Testis (tissue), 3 donors: ENCODE results near the gene DFFA. TPM values are rescaled to one million over a fixed set of nuclear protein-coding genes. Genes with fewer than 3 reads are reported as not detected.
A peak's percentile ranks its signal among the peaks of the same experiment; 100 is the strongest.

Experiments
- DNase-seq: peaks from one replicate; pipeline ENCODE4 v3.0.0-alpha.2; 2019
- H3K27ac ChIP-seq, 2 donors: fragments of 200-600 bp; sonication (generic); one replicate each; pipeline ENCODE4 v1.5.1; 2019
- H3K27me3 ChIP-seq: fragments of 200-600 bp; sonication (generic); one replicate; pipeline ENCODE4 v1.5.1; 2019
- H3K36me3 ChIP-seq: fragments of 200-600 bp; sonication (generic); one replicate; pipeline ENCODE4 v1.5.1; 2017; ENCODE audit warnings: low read depth; ENCODE audit errors: missing control alignments
- H3K4me1 ChIP-seq: fragments of 200-600 bp; sonication (generic); one replicate; pipeline ENCODE4 v1.5.1; 2019
- H3K4me3 ChIP-seq, 2 donors: fragments of 200-600 bp; sonication (generic); one replicate each; pipeline ENCODE4 v1.5.1; 2017 to 2019
- H3K9me3 ChIP-seq: fragments of 200-600 bp; sonication (generic); one replicate; pipeline ENCODE4 v1.5.1; 2017
- CTCF ChIP-seq, 3 experiments: fragments of 450-650 bp in 2 of 3; fragments of 200-600 bp in 1 of 3; sonication (generic) in 1 of 3; IDR thresholded peaks; one replicate each; pipeline ENCODE4 v1.5.1; 2016 to 2019; ENCODE audit warnings: antibody characterized with exemption in 3 of 3, mild to moderate bottlenecking in 2 of 3, moderate library complexity in 1 of 3
- POLR2A ChIP-seq: fragments of 450-650 bp; IDR thresholded peaks from one replicate; pipeline ENCODE4 v1.6.1; 2017; ENCODE audit warnings: antibody characterized with exemption, mild to moderate bottlenecking, moderate library complexity
- WGBS, 2 donors: methylation state at CpG; one replicate each; pipeline ENCODE4 v1.1.5; 2018; 5-methylcytosine and 5-hydroxymethylcytosine counted together
- intact Hi-C: fragments of 100-400 bp; cut with DNase I; formaldehyde crosslinking; loops from one replicate; pipeline ENCODE4 v1.15.1; 2023; ENCODE audit warnings: low total_unique reads
- polyA plus RNA-seq: library from polyadenylated mRNA; stranded (reverse); fragments of 350-450 nt; fragmentation: Illumina TruSeq; extraction: RNeasy Lipid Tissue Mini Kit (QIAGEN cat#74804); gene quantifications from one replicate; pipeline ENCODE4 v1.2.3, GENCODE V29; 2014; ENCODE audit warnings: low read depth, low replicate concordance; ENCODE audit not compliant: insufficient read depth
- total RNA-seq, 2 donors: library from RNA; depleted of rRNA; stranded (reverse); fragments of >200 nt; gene quantifications; one replicate each; pipeline ENCODE4 v1.2.3, GENCODE V29; 2016

DFFA gene
- total and polyA plus RNA-seq, 3 donors from 2014 or later, result 27.3 to 34.9 (median 31.1) TPM

DNA sequence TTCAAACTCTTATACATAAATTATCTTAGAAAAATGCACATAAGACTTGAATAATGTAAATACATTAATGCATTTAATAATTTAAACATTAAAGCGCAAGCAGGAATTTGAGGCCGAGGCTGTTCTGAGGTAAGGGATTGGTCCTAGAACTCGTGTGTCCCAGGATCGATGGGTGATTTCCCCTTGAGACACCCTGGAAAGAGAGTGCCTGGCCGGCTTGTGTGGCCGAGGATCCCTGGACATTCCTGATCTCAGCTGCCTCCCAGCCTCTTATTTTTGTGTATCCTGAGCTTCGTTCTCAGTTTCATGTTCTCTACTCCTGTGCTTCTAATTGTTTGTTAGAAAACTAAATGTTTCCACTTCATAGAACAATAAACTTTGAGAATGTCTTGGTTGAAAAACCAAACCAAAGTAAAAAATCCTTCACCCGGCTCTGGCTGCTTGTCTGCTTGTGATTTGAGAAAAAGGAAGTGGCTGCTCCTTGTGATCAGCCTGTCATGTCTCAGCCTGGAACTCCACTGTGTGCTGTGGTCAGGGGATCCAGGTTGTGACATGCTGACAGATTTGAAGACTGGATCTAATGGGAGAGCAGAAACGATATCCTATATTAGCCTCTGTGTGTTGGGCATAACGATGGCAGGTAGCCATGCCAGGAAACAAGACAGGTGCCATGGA is 43.1 kb upstream of the DFFA start:
- TF ChIP-seq CTCF (IDR thresholded peaks at IDR 0.05) (no peak), POLR2A (no peak)
- Histone ChIP-seq H3K4me1 (peaks cover 6% of the 10 kb centered on the region), H3K27me3 (no peaks in the 10 kb centered on the region), H3K36me3 (no peaks in the 10 kb centered on the region), H3K9me3 (no peaks in the 10 kb centered on the region), H3K4me3 (no peak overlapping the region), H3K27ac (no peak overlapping the region)
- WGBS, 2 donors, result 72 to 81% methylated on average over 10 of the region's 10 CpGs
- intact Hi-C loops, result no loop called here
- no peak for DNase-seq

DNA sequence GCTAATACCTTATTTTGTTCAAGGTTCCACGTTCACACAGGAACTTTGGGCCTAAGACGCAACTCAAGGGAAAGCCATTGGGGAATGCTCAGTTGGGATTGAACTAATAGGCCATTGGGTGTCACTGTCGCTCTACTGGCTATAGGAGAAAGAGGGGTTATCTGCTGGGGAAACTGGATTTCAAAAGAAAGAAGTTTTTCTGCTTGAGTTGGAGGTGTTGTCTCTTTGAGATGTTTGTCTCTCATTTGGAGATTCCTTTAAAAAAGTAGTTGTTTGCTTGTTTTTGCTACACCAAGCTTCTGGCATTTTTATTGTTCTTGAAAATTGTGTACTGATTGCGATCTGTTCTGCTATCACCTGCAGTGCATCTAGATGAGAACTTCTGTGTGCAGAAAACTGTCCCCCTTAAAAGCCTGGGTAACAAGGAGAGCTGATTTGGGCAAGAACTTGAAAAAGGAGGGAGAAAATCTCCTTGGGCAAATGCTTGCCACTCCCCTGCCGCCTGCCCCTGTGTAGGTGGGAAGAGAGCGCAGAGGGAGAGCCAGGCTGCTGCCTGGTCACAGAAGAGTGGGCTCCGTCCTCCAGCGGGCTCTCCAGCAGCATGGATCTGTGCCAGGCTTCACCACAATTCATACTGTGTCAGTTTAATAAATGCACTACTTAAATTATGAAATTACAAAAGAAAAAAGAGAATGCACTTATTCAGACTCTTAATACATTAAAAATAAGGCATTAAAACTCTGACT is 42.3 kb upstream of the DFFA start:
- Histone ChIP-seq H3K36me3 (no peaks in the 10 kb centered on the region), H3K9me3 (no peaks in the 10 kb centered on the region), H3K4me1 (peaks cover 6% of the 10 kb centered on the region), H3K4me3 (no peak overlapping the region), H3K27ac (no peak overlapping the region), H3K27me3 (no peaks in the 10 kb centered on the region)
- DNase-seq, result no peak
- TF ChIP-seq CTCF (IDR thresholded peaks at IDR 0.05) (peak in 1 of 3 experiments; percentile 22), POLR2A (no peak)
- intact Hi-C loops, result no loop called here
- 82 to 83% methylated on average over 8 of the region's 8 CpGs for WGBS, 2 donors

DNA sequence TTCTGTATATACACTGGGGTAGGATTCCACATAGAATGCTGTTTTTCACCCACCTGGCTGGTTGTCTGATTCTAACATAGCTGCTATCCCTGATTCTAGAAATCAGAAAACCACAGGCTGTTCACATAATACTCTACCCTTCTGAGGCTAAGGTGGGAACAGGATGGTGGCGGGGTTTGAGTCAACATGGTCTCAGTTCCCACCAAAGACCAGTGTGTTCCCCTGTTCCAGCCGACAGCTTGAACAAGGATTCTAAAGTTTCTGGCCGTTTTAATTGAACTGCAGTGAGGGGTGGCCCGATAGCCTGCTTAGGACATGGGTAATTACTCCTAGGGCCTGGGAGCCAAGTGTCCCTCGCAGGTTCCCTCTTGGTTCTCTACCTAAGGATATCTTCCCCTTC is 40.9 kb upstream of the DFFA start:
- no peaks in the 10 kb centered on the region for H3K36me3 ChIP-seq
- no peak overlapping the region for H3K27ac ChIP-seq
- WGBS, 2 donors, result 87 to 91% methylated on average over 5 of the region's 5 CpGs
- H3K9me3 ChIP-seq, result no peaks in the 10 kb centered on the region
- DNase-seq, result no peak
- no peak for TF ChIP-seq CTCF (IDR thresholded peaks at IDR 0.05)
- TF ChIP-seq POLR2A, result no peak
- no peaks in the 10 kb centered on the region for H3K4me1 ChIP-seq
- intact Hi-C loops, result no loop called here
- no peak overlapping the region for H3K4me3 ChIP-seq
- H3K27me3 ChIP-seq, result no peaks in the 10 kb centered on the region

DNA sequence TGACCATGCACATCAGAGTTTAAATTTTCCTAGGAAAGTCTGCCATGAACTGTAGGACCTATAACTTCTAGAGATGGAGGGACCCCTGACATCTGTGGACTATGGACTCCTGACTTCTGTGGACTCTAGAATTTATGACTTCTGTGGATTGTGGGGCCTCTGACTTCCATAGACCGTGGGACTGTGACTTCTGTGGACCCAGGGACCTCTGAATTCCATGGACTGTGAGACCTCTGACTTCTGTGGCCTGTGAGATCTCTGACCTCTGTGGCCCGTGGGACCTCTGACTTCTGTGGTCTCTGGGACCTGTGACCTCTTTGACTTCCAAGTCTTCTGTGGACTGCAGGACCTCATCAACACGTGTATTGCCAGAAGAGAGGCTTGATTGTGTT is 39.2 kb upstream of the DFFA start:
- Histone ChIP-seq H3K4me3 (no peak overlapping the region), H3K27me3 (no peaks in the 10 kb centered on the region), H3K27ac (no peak overlapping the region), H3K36me3 (no peaks in the 10 kb centered on the region), H3K4me1 (no peaks in the 10 kb centered on the region), H3K9me3 (no peaks in the 10 kb centered on the region)
- TF ChIP-seq CTCF (IDR thresholded peaks at IDR 0.05) (no peak), POLR2A (no peak)
- no peak for DNase-seq
- intact Hi-C loops, result no loop called here
- 85 to 100% methylated on average over 3 of the region's 3 CpGs for WGBS, 2 donors
